C4-2B (cell line): ENCODE measurements around the gene ANXA6.

Experiments
- ZFX ChIP-seq: fragments of 450-650 bp; IDR thresholded peaks from 2 replicates; pipeline ENCODE4 v1.6.1; 2017
- TF ChIP-seq, protein P1 (sequence below): fragments of 450-650 bp; conservative IDR thresholded peaks from 2 replicates; pipeline ENCODE4 v1.5.1; 2017; ENCODE audit warnings: mild to moderate bottlenecking

DNA sequence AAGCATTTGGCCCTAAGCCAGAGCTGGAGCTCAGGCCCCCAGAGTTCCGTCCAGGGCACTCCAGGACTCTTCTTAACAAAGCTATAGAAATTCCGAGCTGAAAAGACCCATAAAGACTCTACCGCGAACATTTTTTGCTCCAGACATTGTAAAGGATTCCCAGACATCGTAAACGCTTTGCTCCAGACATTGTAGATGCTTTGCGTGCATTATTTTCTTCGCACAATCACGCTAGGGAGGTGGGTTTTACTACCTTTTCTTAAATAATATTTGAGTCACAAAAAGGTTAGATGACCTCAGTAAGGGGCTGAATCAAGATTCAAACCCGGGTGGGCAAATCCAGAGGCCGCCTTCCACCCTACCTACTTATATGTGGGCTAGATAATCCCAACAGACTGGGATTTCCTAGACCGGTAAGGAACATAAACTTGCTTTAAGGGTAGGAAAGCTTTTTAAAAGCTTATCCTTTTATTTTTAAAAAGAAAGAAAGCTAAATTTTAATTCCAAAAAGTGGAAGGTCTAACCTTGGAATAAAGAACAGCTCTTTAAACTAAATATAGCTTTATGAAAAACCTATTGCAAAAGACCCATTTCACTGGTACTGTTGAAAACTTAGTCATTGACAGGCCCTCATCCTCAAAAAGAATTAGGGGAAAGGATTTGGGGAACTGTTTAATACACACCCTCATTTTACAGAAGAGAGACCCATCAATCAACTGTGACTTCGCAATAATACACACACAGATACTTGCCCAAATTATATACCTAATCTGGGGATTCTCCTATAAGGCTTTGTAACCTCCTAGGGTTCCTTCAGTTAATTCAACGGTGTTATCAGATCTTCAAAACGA is 75.9 kb downstream of the ANXA6 start:
- TF ChIP-seq, protein P1, sequence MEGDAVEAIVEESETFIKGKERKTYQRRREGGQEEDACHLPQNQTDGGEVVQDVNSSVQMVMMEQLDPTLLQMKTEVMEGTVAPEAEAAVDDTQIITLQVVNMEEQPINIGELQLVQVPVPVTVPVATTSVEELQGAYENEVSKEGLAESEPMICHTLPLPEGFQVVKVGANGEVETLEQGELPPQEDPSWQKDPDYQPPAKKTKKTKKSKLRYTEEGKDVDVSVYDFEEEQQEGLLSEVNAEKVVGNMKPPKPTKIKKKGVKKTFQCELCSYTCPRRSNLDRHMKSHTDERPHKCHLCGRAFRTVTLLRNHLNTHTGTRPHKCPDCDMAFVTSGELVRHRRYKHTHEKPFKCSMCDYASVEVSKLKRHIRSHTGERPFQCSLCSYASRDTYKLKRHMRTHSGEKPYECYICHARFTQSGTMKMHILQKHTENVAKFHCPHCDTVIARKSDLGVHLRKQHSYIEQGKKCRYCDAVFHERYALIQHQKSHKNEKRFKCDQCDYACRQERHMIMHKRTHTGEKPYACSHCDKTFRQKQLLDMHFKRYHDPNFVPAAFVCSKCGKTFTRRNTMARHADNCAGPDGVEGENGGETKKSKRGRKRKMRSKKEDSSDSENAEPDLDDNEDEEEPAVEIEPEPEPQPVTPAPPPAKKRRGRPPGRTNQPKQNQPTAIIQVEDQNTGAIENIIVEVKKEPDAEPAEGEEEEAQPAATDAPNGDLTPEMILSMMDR = no peak
- no peak for TF ChIP-seq ZFX
